OCI-LY7 (cell line): ENCODE measurements around the gene NCKAP5. TPM values are rescaled to one million over a fixed set of nuclear protein-coding genes. Genes with fewer than 3 reads are reported as not detected.

Experiments
- BruUV-seq: library from RNA; stranded (reverse); fragments of 400-500 nt; replicated peaks from 2 replicates; lab custom pipeline; 2021; lab: Mats Ljungman, UMichigan
- CTCF ChIA-PET: fragments of 300-600 bp; sonication (Branson Sonifier 250); formaldehyde crosslinking; loops from one replicate; lab custom pipeline; 2022; ENCODE audit warnings: antibody characterized with exemption; ENCODE audit not compliant: unreplicated experiment; lab: Charles Lee
- POLR2A ChIA-PET: fragments of 300-600 bp; sonication (Branson Sonifier 250); formaldehyde crosslinking; loops from one replicate; lab custom pipeline; 2022; ENCODE audit warnings: antibody characterized with exemption; lab: Charles Lee
- DNase-seq: peaks from one replicate; pipeline ENCODE4 v3.0.0-alpha.2; 2015; ENCODE audit warnings: low spot score
- H2AFZ ChIP-seq: fragments of 200-600 bp; sonication (generic), shearing (Covaris generic); 2 replicates; pipeline ENCODE4 v1.6.1; 2014; ENCODE audit warnings: mild to moderate bottlenecking, antibody characterized with exemption, low read length, moderate library complexity
- H3K27ac ChIP-seq: fragments of 200-600 bp; sonication (generic); 2 replicates; pipeline ENCODE4 v1.5.1; 2014; ENCODE audit warnings: mixed run types, low read depth, mild to moderate bottlenecking, moderate library complexity, low read length, inconsistent platforms; ENCODE audit not compliant: poor library complexity, severe bottlenecking
- H3K36me3 ChIP-seq: fragments of 200-600 bp; sonication (generic); 2 replicates; pipeline ENCODE4 v1.6.1; 2014; ENCODE audit warnings: mild to moderate bottlenecking, antibody characterized with exemption, low read length, moderate library complexity, mixed read lengths; ENCODE audit not compliant: insufficient read depth
- H3K4me1 ChIP-seq: fragments of 200-600 bp; sonication (generic); 2 replicates; pipeline ENCODE4 v1.5.1; 2014; ENCODE audit warnings: mild to moderate bottlenecking, low read length; ENCODE audit not compliant: insufficient read depth, poor library complexity, severe bottlenecking
- H3K4me2 ChIP-seq: fragments of 200-600 bp; sonication (generic); 2 replicates; pipeline ENCODE4 v1.6.1; 2014; ENCODE audit warnings: mild to moderate bottlenecking, low read length
- H3K4me3 ChIP-seq: fragments of 200-600 bp; sonication (generic); 2 replicates; pipeline ENCODE4 v1.5.1; 2014; ENCODE audit warnings: mild to moderate bottlenecking, low read depth, low read length; ENCODE audit not compliant: poor library complexity, severe bottlenecking
- H3K79me2 ChIP-seq: fragments of 200-600 bp; sonication (generic); 2 replicates; pipeline ENCODE4 v1.6.1; 2016; ENCODE audit warnings: low read depth, mild to moderate bottlenecking, low read length, moderate library complexity, mixed read lengths; ENCODE audit not compliant: insufficient read depth
- H3K9me2 ChIP-seq: fragments of 200-600 bp; sonication (generic); 2 replicates; pipeline ENCODE4 v1.6.1; 2016; ENCODE audit warnings: mild to moderate bottlenecking, low read length, mixed read lengths; ENCODE audit not compliant: insufficient read depth
- H3K9me3 ChIP-seq: fragments of 200-600 bp; sonication (generic); 2 replicates; pipeline ENCODE4 v1.6.1; 2014; ENCODE audit warnings: mild to moderate bottlenecking, mixed run types, low read length, mixed read lengths
- H4K20me1 ChIP-seq: fragments of 200-600 bp; sonication (generic); 2 replicates; pipeline ENCODE4 v1.6.1; 2014; ENCODE audit warnings: mild to moderate bottlenecking, antibody characterized with exemption, low read length, moderate library complexity, mixed read lengths; ENCODE audit not compliant: insufficient read depth
- EZH2phosphoT487 ChIP-seq: fragments of 200-600 bp; sonication (generic); IDR thresholded peaks from 2 replicates; pipeline ENCODE4 v1.6.1; 2018; ENCODE audit warnings: low read depth, borderline replicate concordance, mild to moderate bottlenecking, mixed run types, antibody characterized with exemption, low read length, moderate library complexity, mixed read lengths
- intact Hi-C: fragments of 100-400 bp; cut with micrococcal nuclease; formaldehyde crosslinking; loops from one replicate; pipeline ENCODE4 v1.10.0; 2022; ENCODE audit not compliant: unreplicated experiment
- total RNA-seq, 2 experiments: library from RNA; depleted of rRNA in 1 of 2; stranded (reverse); fragments of >200 nt in 1 of 2; shearing (Covaris generic) in 1 of 2; gene quantifications; 2 replicates each; pipeline ENCODE4 v1.2.3, GENCODE V29; 2014 to 2022
- TF ChIP-seq, protein P1 (sequence below): fragments of 200-600 bp; sonication (generic); conservative IDR thresholded peaks from 2 replicates; pipeline ENCODE4 v1.5.1; 2014; ENCODE audit warnings: mild to moderate bottlenecking, antibody characterized with exemption, low read length, moderate library complexity, mixed read lengths

Gene NCKAP5
- total RNA-seq, 2 experiments from 2014 or later, result not detected

DNA sequence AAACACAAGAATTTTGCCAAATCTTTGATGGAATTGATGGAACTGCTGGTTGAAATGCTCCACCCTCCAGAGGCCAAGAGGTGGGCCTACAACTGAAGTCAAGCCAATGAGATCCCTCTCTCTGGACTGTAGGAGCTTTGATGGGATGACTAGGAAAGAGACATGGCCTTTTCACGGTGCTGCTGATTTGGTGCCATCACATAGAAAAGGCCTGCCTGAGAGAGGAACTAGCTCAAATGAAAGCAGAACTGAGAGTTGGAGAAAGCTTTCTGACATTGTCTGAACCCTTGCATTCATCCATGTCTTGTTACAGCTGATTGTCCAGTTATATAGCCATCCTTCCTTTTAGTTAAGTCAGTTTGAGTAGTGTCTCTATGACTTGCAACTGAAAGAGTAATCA, 614.5 kb downstream of the NCKAP5 start:
- no peak overlapping the region for H3K27ac ChIP-seq
- H4K20me1 ChIP-seq, result no peaks in the 10 kb centered on the region
- CTCF ChIA-PET, result no interaction called here
- peaks cover 7% of the 10 kb centered on the region for H3K4me1 ChIP-seq
- no peaks in the 10 kb centered on the region for H3K9me2 ChIP-seq
- H3K4me2 ChIP-seq, result no peak overlapping the region
- no peaks in the 10 kb centered on the region for H3K9me3 ChIP-seq
- no TSS peak for BruUV-seq
- H3K36me3 ChIP-seq, result no peaks in the 10 kb centered on the region
- H3K4me3 ChIP-seq, result no peak overlapping the region
- no peaks in the 10 kb centered on the region for H3K79me2 ChIP-seq
- peak; percentile 37 for DNase-seq
- H2AFZ ChIP-seq, result no peak overlapping the region
- POLR2A ChIA-PET, result no interaction called here
- TF ChIP-seq, protein P1, sequence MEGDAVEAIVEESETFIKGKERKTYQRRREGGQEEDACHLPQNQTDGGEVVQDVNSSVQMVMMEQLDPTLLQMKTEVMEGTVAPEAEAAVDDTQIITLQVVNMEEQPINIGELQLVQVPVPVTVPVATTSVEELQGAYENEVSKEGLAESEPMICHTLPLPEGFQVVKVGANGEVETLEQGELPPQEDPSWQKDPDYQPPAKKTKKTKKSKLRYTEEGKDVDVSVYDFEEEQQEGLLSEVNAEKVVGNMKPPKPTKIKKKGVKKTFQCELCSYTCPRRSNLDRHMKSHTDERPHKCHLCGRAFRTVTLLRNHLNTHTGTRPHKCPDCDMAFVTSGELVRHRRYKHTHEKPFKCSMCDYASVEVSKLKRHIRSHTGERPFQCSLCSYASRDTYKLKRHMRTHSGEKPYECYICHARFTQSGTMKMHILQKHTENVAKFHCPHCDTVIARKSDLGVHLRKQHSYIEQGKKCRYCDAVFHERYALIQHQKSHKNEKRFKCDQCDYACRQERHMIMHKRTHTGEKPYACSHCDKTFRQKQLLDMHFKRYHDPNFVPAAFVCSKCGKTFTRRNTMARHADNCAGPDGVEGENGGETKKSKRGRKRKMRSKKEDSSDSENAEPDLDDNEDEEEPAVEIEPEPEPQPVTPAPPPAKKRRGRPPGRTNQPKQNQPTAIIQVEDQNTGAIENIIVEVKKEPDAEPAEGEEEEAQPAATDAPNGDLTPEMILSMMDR, result no peak
- TF ChIP-seq EZH2phosphoT487, result no peak
- intact Hi-C loops, result no loop called here

- POLR2A ChIA-PET, result interaction anchor here (0.7 kb wide), 1 partner anchor 9 kb away, joined by 3 read pairs; no protein-coding TSS in a partner anchor
- no peak overlapping the region for H2AFZ ChIP-seq
- CTCF ChIA-PET, result no interaction called here
- intact Hi-C loops, result no loop called here
- TF ChIP-seq, protein P1, result no peak
- no peak for TF ChIP-seq EZH2phosphoT487
- no peaks in the 10 kb centered on the region for H3K9me3 ChIP-seq
- no peak overlapping the region for H3K27ac ChIP-seq
- H3K4me1 ChIP-seq, result peaks cover 7% of the 10 kb centered on the region
- H3K4me3 ChIP-seq, result no peak overlapping the region
- H3K79me2 ChIP-seq, result no peaks in the 10 kb centered on the region
- H3K4me2 ChIP-seq, result no peak overlapping the region
- no peaks in the 10 kb centered on the region for H3K36me3 ChIP-seq
- no peak for DNase-seq
- H4K20me1 ChIP-seq, result no peaks in the 10 kb centered on the region
- BruUV-seq, result no TSS peak
- no peaks in the 10 kb centered on the region for H3K9me2 ChIP-seq
Observed at GRCh38 chr2:132951008-132951714, 617.1 kb downstream of the NCKAP5 start.

DNA sequence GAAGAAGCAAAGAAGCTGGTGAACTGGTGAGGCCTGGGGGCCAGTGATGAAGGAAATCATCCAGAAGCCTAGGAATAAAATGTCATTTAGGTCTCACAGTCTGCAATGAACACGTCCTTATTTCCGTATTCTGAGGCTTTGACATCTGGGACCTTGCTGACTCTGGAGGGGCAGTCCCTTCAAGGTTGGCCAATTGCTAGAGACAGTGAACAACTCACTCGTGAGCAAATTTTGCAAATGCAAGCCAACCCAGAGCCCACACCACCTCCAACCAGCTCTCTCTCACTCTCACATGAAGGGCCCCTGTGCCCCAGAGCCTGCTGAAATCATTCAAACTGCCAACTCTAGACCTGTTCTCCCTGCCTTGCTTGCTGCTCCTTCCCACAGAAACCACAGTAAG, 619.2 kb downstream of the NCKAP5 start:
- Histone ChIP-seq H3K9me3 (no peaks in the 10 kb centered on the region), H2AFZ (no peak overlapping the region), H3K4me1 (peaks cover 6% of the 10 kb centered on the region), H3K4me2 (no peak overlapping the region), H3K9me2 (no peaks in the 10 kb centered on the region), H4K20me1 (no peaks in the 10 kb centered on the region), H3K27ac (no peak overlapping the region), H3K4me3 (no peak overlapping the region), H3K36me3 (no peaks in the 10 kb centered on the region), H3K79me2 (no peaks in the 10 kb centered on the region)
- no peak for DNase-seq
- TF ChIP-seq, protein P1, result no peak
- TF ChIP-seq EZH2phosphoT487, result no peak
- ChIA-PET CTCF (no interaction called here), POLR2A (no interaction called here)
- BruUV-seq, result no TSS peak
- intact Hi-C loops, result no loop called here
